ENCODE measurements around the gene GRIK4.

DNA sequence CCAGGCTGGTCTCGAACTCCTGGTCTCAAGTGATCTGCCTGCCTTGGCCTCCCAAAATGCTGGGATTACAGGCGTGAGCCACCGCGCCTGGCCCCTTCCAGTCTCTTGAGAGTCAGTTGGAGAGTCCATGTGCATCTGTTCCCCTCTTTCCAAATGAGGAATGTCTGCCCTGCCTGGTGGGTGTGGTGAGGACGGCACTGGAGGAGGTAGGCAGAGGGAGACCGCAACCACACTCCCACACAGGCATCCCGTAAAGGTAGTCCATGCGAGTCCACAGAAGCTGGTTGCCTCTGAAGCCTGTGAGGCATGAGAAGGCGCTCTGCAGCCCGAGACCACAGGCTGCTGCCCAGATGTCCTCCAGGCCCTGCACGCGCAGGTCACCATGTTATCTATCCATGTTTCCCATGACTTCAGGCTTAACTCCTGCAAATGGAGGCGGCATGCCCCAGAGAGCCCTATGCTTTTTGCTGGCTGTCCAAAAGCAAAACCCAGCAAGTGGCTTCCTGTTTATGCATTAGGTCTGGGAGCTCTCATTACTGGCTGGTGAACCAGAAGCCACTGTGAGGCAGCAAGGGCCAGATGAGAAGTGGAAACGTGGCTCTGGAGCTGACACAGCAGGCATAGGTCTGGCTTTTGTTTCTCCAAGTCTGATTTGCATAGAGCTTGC lies 43.4 kb downstream of the GRIK4 start:
- TF ChIP-seq GATA2 (IDR thresholded peaks at IDR 0.05; ENCODE audit: low read depth, low read length) (no peak), GATA3 (IDR thresholded peaks at IDR 0.05; ENCODE audit: low read depth, low read length) (no peak)
